ENCODE results near the gene NMNAT2. TPM values are rescaled to one million over a fixed set of nuclear protein-coding genes. Genes with fewer than 3 reads are reported as not detected.
"Not testable (repeated sequence)": the region's sequence is repeated elsewhere in the genome, so short reads cannot be mapped to it uniquely, and the experiment has no call there.

Gene NMNAT2
- total and polyA plus RNA-seq, 3 donors from 2014 or later, result 23.6 to 52.0 (median 45.7) TPM

GRCh38 chr1:183276386-183277080 lies 141.6 kb downstream of the NMNAT2 start:
- TF ChIP-seq POLR2A (IDR thresholded peaks at IDR 0.05) (no peak), CTCF (IDR thresholded peaks at IDR 0.05) (no peak)
- Histone ChIP-seq H3K27ac (no peak overlapping the region), H3K36me3 (ENCODE audit: low read depth, missing control alignments) (no peaks in the 10 kb centered on the region), H3K27me3 (no peaks in the 10 kb centered on the region), H3K4me3 (no peak overlapping the region), H3K4me1 (no peaks in the 10 kb centered on the region), H3K9me3 (no peaks in the 10 kb centered on the region)
- DNase-seq, result no peak
- intact Hi-C loops (cut with DNase I; ENCODE audit: low total_unique reads), result no loop called here
- 82 to 86% methylated on average over 9 of the region's 9 CpGs for WGBS, 2 donors

- H3K27ac ChIP-seq, result no peak overlapping the region
- TF ChIP-seq CTCF (IDR thresholded peaks at IDR 0.05), result no peak
- TF ChIP-seq POLR2A (IDR thresholded peaks at IDR 0.05), result no peak
- no peak overlapping the region for H3K4me3 ChIP-seq
- no peaks in the 10 kb centered on the region for H3K4me1 ChIP-seq
- H3K36me3 ChIP-seq (ENCODE audit: low read depth, missing control alignments), result no peaks in the 10 kb centered on the region
- H3K9me3 ChIP-seq, result no peaks in the 10 kb centered on the region
- 83 to 97% methylated on average over 3 of the region's 3 CpGs for WGBS, 2 donors
- no peak for DNase-seq
- intact Hi-C loops (cut with DNase I; ENCODE audit: low total_unique reads), result no loop called here
- H3K27me3 ChIP-seq, result no peaks in the 10 kb centered on the region
Observed at GRCh38 chr1:183275322-183275721, 142.9 kb downstream of the NMNAT2 start.

GRCh38 chr1:183274836-183275235 lies 143.3 kb downstream of the NMNAT2 start:
- Histone ChIP-seq H3K4me3 (no peak overlapping the region), H3K9me3 (no peaks in the 10 kb centered on the region), H3K27ac (no peak overlapping the region), H3K4me1 (no peaks in the 10 kb centered on the region), H3K36me3 (ENCODE audit: low read depth, missing control alignments) (no peaks in the 10 kb centered on the region), H3K27me3 (no peaks in the 10 kb centered on the region)
- DNase-seq, result no peak
- TF ChIP-seq CTCF (IDR thresholded peaks at IDR 0.05), result no peak
- no peak for TF ChIP-seq POLR2A (IDR thresholded peaks at IDR 0.05)
- 95 to 97% methylated on average over 3 of the region's 3 CpGs for WGBS, 2 donors
- intact Hi-C loops (cut with DNase I; ENCODE audit: low total_unique reads), result no loop called here

GRCh38 chr1:183273984-183274383 lies 144.2 kb downstream of the NMNAT2 start:
- H3K36me3 ChIP-seq (ENCODE audit: low read depth, missing control alignments); H3K4me3 ChIP-seq; H3K9me3 ChIP-seq; intact Hi-C loops (cut with DNase I; ENCODE audit: low total_unique reads); H3K27me3 ChIP-seq; H3K4me1 ChIP-seq; DNase-seq; H3K27ac ChIP-seq: not testable (repeated sequence)
- WGBS, 2 donors, result 94 to 95% methylated on average over 4 of the region's 4 CpGs

- no peaks in the 10 kb centered on the region for H3K9me3 ChIP-seq
- no peaks in the 10 kb centered on the region for H3K4me1 ChIP-seq
- no peak for DNase-seq
- TF ChIP-seq POLR2A (IDR thresholded peaks at IDR 0.05), result no peak
- no peak for TF ChIP-seq CTCF (IDR thresholded peaks at IDR 0.05)
- H3K36me3 ChIP-seq (ENCODE audit: low read depth, missing control alignments), result no peaks in the 10 kb centered on the region
- 88 to 90% methylated on average over 5 of the region's 5 CpGs for WGBS, 2 donors
- H3K27ac ChIP-seq, result no peak overlapping the region
- intact Hi-C loops (cut with DNase I; ENCODE audit: low total_unique reads), result no loop called here
- H3K27me3 ChIP-seq, result no peaks in the 10 kb centered on the region
- no peak overlapping the region for H3K4me3 ChIP-seq
Observed at GRCh38 chr1:183273300-183273699, 144.9 kb downstream of the NMNAT2 start.

Measured in testis (tissue), 3 donors.